NCI-H1417 (cell line): ENCODE results near the gene IFRD1.
A peak's percentile ranks its signal among the peaks of the same experiment; 100 is the strongest.
"Not testable (repeated sequence)": the region's sequence is repeated elsewhere in the genome, so short reads cannot be mapped to it uniquely, and the experiment has no call there.

Experiments
- DNase-seq, 3 experiments: peaks; one replicate each; lab custom pipeline; 2025; lab: John Stamatoyannopoulos, UW

Gene IFRD1

GRCh38 chr7:112442210-112442609 lies 8.1 kb upstream of the IFRD1 start:
- DNase-seq, result no peak

- DNase-seq, result no peak
Measured at GRCh38 chr7:112444505-112444904, 5.8 kb upstream of the IFRD1 start.

- DNase-seq, result no peak
Measured at GRCh38 chr7:112446431-112446830, 3.8 kb upstream of the IFRD1 start.

- DNase-seq, result no peak
Measured at GRCh38 chr7:112447406-112447805, 2.9 kb upstream of the IFRD1 start.

- DNase-seq, result no peak
Measured at GRCh38 chr7:112448381-112448780, 1.9 kb upstream of the IFRD1 start.

GRCh38 chr7:112448891-112449290 lies 1.4 kb upstream of the IFRD1 start:
- no peak for DNase-seq

GRCh38 chr7:112449353-112449752 lies 907 bp upstream of the IFRD1 start:
- DNase-seq, result peak; percentile 31 to 66 (median 61)

GRCh38 chr7:112450807-112451761 lies 824 bp downstream of the IFRD1 start:
- DNase-seq, result peak; percentile 96 to 99 (median 97)

- peak in 1 of 3 experiments; percentile 40 for DNase-seq
Measured at GRCh38 chr7:112452102-112452888, 2.0 kb downstream of the IFRD1 start.

- DNase-seq, result no peak
Measured at GRCh38 chr7:112453505-112454171, 3.4 kb downstream of the IFRD1 start.

GRCh38 chr7:112454191-112454590 lies 3.9 kb downstream of the IFRD1 start:
- DNase-seq, result not testable (repeated sequence)

- no peak for DNase-seq
Measured at GRCh38 chr7:112459645-112460044, 9.4 kb downstream of the IFRD1 start.

GRCh38 chr7:112462236-112462635 lies 12.0 kb downstream of the IFRD1 start:
- DNase-seq, result peak in 1 of 3 experiments; percentile 49

GRCh38 chr7:112467867-112468266 lies 17.6 kb downstream of the IFRD1 start:
- DNase-seq, result no peak

- no peak for DNase-seq
Measured at GRCh38 chr7:112470194-112470593, 19.9 kb downstream of the IFRD1 start.

- DNase-seq, result no peak
Measured at GRCh38 chr7:112476390-112477052, 26.3 kb downstream of the IFRD1 start.

- DNase-seq, result peak in 1 of 3 experiments; percentile 42
Measured at GRCh38 chr7:112481121-112481736, 31.0 kb downstream of the IFRD1 start.

- DNase-seq, result peak in 1 of 3 experiments; percentile 40
Measured at GRCh38 chr7:112481833-112482670, 31.8 kb downstream of the IFRD1 start.

- no peak for DNase-seq
Measured at GRCh38 chr7:112484671-112485167, 34.5 kb downstream of the IFRD1 start.

- no peak for DNase-seq
Measured at GRCh38 chr7:112485766-112486165, 35.5 kb downstream of the IFRD1 start.
